ENCODE results near the gene CERK. TPM values are rescaled to one million over a fixed set of nuclear protein-coding genes. Genes with fewer than 3 reads are reported as not detected.

CERK gene
- total RNA-seq, 1 donor from 2014 or later: 67.5 TPM

DNA sequence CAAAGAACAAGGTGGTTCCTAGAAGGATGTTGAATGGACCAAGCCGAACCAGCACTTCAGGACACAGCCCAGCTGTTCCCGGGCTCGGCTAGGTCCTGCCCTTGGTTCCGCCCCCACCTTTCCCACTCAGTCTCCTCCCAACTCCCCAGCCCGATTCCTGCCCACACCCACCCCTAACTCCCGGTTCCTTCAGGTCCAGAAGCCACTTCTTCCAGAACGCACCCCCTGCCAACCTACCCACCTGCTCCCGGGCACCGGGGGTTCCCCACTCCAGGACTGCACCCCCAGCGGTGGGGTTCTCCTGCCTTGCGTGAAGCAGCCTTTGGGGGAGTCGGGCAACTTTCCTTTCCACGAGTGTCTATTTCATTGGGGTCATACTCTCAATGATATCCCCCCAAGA is 30.7 kb downstream of the CERK start:
- Mint-ChIP-seq H3K9me3 (no peaks in the 10 kb centered on the region), H3K36me3 (peaks cover 40% of the 10 kb centered on the region), H3K4me3 (no peak overlapping the region), H3K27ac (no peak overlapping the region), H3K4me1 (ENCODE audit: unreplicated experiment) (peaks cover 3% of the 10 kb centered on the region), H3K27me3 (no peaks in the 10 kb centered on the region)
- TF ChIP-seq, protein P1, sequence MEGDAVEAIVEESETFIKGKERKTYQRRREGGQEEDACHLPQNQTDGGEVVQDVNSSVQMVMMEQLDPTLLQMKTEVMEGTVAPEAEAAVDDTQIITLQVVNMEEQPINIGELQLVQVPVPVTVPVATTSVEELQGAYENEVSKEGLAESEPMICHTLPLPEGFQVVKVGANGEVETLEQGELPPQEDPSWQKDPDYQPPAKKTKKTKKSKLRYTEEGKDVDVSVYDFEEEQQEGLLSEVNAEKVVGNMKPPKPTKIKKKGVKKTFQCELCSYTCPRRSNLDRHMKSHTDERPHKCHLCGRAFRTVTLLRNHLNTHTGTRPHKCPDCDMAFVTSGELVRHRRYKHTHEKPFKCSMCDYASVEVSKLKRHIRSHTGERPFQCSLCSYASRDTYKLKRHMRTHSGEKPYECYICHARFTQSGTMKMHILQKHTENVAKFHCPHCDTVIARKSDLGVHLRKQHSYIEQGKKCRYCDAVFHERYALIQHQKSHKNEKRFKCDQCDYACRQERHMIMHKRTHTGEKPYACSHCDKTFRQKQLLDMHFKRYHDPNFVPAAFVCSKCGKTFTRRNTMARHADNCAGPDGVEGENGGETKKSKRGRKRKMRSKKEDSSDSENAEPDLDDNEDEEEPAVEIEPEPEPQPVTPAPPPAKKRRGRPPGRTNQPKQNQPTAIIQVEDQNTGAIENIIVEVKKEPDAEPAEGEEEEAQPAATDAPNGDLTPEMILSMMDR (conservative IDR thresholded peaks at IDR 0.05): no peak
- no peak for DNase-seq (ENCODE audit: extremely low spot score, unreplicated experiment)

DNA sequence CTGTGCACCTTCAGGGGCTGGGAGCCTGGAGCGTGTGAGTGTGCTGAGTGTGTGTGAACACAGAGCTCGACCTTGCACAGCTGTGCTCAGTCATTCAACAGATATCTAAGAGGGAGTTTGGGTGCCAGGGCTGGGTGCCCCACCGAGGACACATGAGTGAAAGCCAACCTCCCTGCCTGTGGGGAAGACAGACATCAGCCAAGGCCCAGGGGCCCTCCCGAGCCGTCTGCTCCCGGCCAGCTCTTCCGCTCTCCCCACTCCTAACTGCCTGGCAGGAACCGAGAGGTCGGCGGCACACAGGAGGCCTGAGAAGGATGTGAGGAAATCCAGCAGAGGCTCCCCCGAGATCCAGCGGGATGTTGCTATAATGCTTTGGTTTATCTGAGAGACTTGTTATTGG is 32.0 kb downstream of the CERK start:
- TF ChIP-seq, protein P1 (conservative IDR thresholded peaks at IDR 0.05): no peak
- Mint-ChIP-seq H3K4me3 (no peak overlapping the region), H3K27me3 (no peaks in the 10 kb centered on the region), H3K4me1 (ENCODE audit: unreplicated experiment) (peaks cover 3% of the 10 kb centered on the region), H3K27ac (no peak overlapping the region), H3K36me3 (peaks cover 33% of the 10 kb centered on the region), H3K9me3 (no peaks in the 10 kb centered on the region)
- no peak for DNase-seq (ENCODE audit: extremely low spot score, unreplicated experiment)

DNA sequence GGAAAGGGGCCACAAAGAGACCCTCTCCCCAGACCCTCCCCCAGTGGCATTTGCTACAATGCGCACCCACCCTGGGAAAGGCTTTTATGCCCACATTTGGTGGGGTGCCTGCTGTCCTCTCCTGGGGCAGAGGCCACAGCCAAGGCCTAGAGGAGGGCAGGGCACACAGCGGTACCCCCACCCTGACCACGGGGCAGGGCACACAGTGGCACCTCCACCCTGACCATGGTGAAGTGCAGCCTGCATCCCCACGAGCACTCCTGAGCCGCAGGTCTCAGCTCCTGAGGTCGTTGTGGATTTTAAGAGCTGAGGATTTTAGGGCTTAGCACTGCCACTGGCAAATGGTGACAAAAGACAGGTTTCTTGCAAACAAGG is 34.1 kb downstream of the CERK start:
- no peaks in the 10 kb centered on the region for H3K9me3 Mint-ChIP-seq

DNA sequence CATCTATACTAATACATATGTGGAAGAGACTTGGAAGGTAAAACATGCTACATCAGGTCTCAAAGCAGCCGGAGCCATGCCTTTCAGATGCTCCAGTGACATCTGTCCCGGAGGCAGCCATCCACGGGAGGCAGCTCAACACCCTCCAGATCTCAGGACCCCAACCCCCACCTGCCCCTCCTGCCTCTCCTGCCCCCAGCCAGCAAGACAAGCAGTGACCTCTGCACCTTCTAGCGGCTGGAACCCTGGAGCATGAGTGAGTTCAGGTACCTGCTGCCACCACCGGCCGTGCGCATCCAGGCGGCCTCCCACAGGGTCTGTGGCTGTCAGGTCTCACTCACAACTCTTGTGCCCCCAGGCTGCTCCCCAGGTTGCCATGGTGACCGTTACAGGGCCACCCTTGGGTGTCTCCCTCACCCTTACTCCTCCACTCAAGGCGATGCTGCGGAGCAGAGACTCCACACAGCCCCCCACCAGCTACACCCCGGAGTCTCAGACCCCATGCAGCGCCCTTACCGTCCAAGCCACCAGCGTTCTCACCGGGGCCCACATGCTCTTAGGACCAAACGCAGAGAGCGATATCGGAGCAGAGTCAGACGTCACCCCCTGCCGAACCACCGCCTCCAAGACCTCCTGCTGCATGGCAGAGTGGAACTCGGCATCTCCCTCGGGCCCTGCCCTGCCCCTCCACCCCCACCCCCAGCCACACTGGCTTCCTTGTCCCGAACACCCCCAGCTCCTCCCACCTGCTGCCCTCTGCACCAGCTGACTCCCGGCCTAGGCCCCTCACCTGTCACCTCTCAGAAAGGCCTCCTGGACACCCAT is 34.7 kb downstream of the CERK start:
- TF ChIP-seq, protein P1 (conservative IDR thresholded peaks at IDR 0.05): no peak
- H3K27ac Mint-ChIP-seq: no peak overlapping the region
- H3K27me3 Mint-ChIP-seq: no peaks in the 10 kb centered on the region
- no peaks in the 10 kb centered on the region for H3K9me3 Mint-ChIP-seq
- no peak for DNase-seq (ENCODE audit: extremely low spot score, unreplicated experiment)
- H3K4me1 Mint-ChIP-seq (ENCODE audit: unreplicated experiment): peaks cover 3% of the 10 kb centered on the region
- no peak overlapping the region for H3K4me3 Mint-ChIP-seq
- peaks cover 29% of the 10 kb centered on the region for H3K36me3 Mint-ChIP-seq

More for the DNA sequence above, 34.1 kb downstream of the CERK start:
- no peak overlapping the region for H3K4me3 Mint-ChIP-seq
- peaks cover 30% of the 10 kb centered on the region for H3K36me3 Mint-ChIP-seq
- no peak for DNase-seq (ENCODE audit: extremely low spot score, unreplicated experiment)
- no peaks in the 10 kb centered on the region for H3K27me3 Mint-ChIP-seq
- TF ChIP-seq, protein P1 (conservative IDR thresholded peaks at IDR 0.05): no peak
- peaks cover 3% of the 10 kb centered on the region for H3K4me1 Mint-ChIP-seq (ENCODE audit: unreplicated experiment)
- H3K27ac Mint-ChIP-seq: no peak overlapping the region

DNA sequence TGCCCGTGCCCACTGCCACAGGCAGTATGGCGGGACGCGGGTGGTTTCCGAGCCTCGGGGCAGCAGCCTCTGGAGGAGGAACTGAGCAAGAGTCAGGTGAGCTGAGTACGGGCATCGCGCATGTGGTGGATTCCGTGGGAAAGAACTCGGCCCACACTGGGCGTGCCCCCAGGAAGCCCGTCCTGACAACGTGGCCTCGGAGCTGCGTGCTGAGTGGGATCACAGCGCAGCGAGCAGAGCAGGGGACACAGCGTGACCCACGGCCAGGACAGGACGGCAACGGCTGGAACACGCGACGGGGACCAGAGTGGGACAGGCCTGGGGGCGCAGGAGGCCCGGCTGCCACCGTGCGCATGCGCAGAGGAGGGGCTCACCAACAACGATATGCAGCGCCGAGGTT is 36.8 kb downstream of the CERK start:
- peaks cover 17% of the 10 kb centered on the region for H3K36me3 Mint-ChIP-seq
- no peaks in the 10 kb centered on the region for H3K27me3 Mint-ChIP-seq
- peaks cover 2% of the 10 kb centered on the region for H3K4me1 Mint-ChIP-seq (ENCODE audit: unreplicated experiment)
- H3K9me3 Mint-ChIP-seq: no peaks in the 10 kb centered on the region
- TF ChIP-seq, protein P1 (conservative IDR thresholded peaks at IDR 0.05): no peak
- DNase-seq (ENCODE audit: extremely low spot score, unreplicated experiment): no peak
- H3K27ac Mint-ChIP-seq: no peak overlapping the region
- H3K4me3 Mint-ChIP-seq: no peak overlapping the region
